GM23248 (cell line): ENCODE data around the gene CES2.

Experiments used
- EZH2 ChIP-seq: fragments of 200-600 bp; sonication (generic); IDR thresholded peaks from 2 replicates; pipeline ENCODE4 v1.6.1; 2018; ENCODE audit warnings: antibody characterized with exemption, mild to moderate bottlenecking; ENCODE audit not compliant: insufficient read depth, poor library complexity, severe bottlenecking
- EZH2phosphoT487 ChIP-seq: fragments of 200-600 bp; sonication (generic); IDR thresholded peaks from 2 replicates; pipeline ENCODE4 v1.6.1; 2018; ENCODE audit warnings: antibody characterized with exemption, moderate library complexity, mild to moderate bottlenecking, low read depth; ENCODE audit not compliant: insufficient read depth

- no peak for TF ChIP-seq EZH2
- TF ChIP-seq EZH2phosphoT487 = no peak
These were observed 1.0 kb upstream of the CES2 start, which contains the start of gene CIAO2B for GRCh38 chr16:66934138-66934838.
